Small intestine (tissue), 7 donors: Measurements from ENCODE around the gene TRRAP. TPM values are rescaled to one million over a fixed set of nuclear protein-coding genes. Genes with fewer than 3 reads are reported as not detected.

ENCODE experiments used
- DNase-seq, 2 donors: peaks; one replicate each; pipeline versions ENCODE4 v3.0.0 to v3.0.0-alpha.2; 2013
- FAIRE-seq: peaks from 2 replicates; lab custom pipeline; 2012; peaks lifted over from hg19 to GRCh38; lab: Jason Lieb, UNC
- H3K27ac ChIP-seq, 3 donors: one replicate each; pipeline ENCODE4 v1.5.1; 2013; ENCODE audit warnings: low read length in 2 of 3, mild to moderate bottlenecking in 2 of 3, control low read depth in 1 of 3, inconsistent platforms in 1 of 3, low read depth in 1 of 3, moderate library complexity in 1 of 3
- H3K27me3 ChIP-seq, 3 donors: one replicate each; pipeline ENCODE4 v1.6.1; 2013; ENCODE audit warnings: low read length in 3 of 3, inconsistent platforms in 1 of 3; ENCODE audit not compliant: control insufficient read depth in 3 of 3, insufficient read depth in 3 of 3
- H3K36me3 ChIP-seq, 3 donors: one replicate each; pipeline ENCODE4 v1.6.1; 2013; ENCODE audit warnings: low read length in 3 of 3, inconsistent platforms in 1 of 3, low read depth in 1 of 3, mild to moderate bottlenecking in 1 of 3, moderate library complexity in 1 of 3; ENCODE audit not compliant: control insufficient read depth in 3 of 3, insufficient read depth in 2 of 3
- H3K4me1 ChIP-seq, 3 donors: one replicate each; pipeline ENCODE4 v1.6.1; 2013; ENCODE audit warnings: low read length in 2 of 3, inconsistent platforms in 1 of 3, low read depth in 1 of 3, mild to moderate bottlenecking in 1 of 3, moderate library complexity in 1 of 3; ENCODE audit not compliant: control insufficient read depth in 3 of 3, insufficient read depth in 2 of 3
- H3K4me3 ChIP-seq, 3 donors: one replicate each; pipeline ENCODE4 v1.5.1; 2013; ENCODE audit warnings: low read length in 3 of 3, control low read depth in 1 of 3, inconsistent platforms in 1 of 3, low read depth in 1 of 3, mild to moderate bottlenecking in 1 of 3, moderate library complexity in 1 of 3
- H3K9me3 ChIP-seq, 2 donors: one replicate each; pipeline ENCODE4 v1.6.1; 2013; ENCODE audit warnings: low read depth in 1 of 2, low read length in 1 of 2; ENCODE audit not compliant: control insufficient read depth in 2 of 2, insufficient read depth in 1 of 2
- WGBS, 3 donors: extraction: QIAGEN DNeasy Blood & Tissue Kit; methylation state at CpG; one replicate each; pipeline ENCODE4 v1.1.7; 2013; 5-methylcytosine and 5-hydroxymethylcytosine counted together
- polyA plus RNA-seq, 4 donors: library from polyadenylated mRNA; stranded (reverse) in 3 of 4; unstranded in 1 of 4; fragments of 200-250 nt in 3 of 4; fragments of 120-200 nt in 1 of 4; gene quantifications; one replicate each; pipeline versions ENCODE4 v1.2.1 to v1.2.3, GENCODE V29; 2013
- donor health status: healthy with polysubstance abuse.
- donor health status: control.
- donor health status: control.
- donor health status: Bipolar disorder and iron deficiency.
- donor health status: healthy.

The TRRAP gene
- polyA plus RNA-seq, 4 donors, result 5.4 to 26.0 (median 10.1) TPM

DNA sequence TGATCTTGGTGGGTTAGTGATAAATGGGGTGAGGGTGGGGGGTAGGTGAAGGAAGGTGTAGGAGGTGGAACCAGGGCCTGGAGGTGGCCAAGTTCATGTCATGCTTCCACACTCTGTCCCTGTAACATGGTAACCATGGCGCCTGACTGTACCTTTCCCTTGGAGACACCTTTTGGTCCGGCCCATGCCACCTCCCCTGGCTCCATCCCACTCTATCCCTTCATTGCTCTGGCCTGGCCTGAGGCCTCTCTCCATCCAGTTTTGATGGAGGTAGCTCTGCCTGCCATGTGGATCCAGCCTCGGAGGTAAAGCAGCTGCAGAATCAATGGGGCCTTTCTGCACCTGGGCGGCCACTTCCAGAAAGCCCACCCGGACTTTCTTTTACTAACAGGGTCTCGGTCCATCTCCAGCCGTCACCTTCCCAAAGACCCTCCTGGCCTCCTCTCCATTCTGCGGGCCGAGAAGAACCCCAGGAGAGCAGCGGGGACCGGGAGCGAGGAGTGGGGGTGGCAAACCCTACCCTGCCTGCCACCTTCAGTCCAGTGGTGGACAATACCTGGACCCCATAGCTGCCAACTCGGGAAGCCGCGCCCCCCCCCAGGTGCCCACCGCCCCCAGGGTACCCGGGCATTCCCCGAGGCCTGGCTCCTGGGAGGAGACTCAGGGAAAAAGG lies 504 bp upstream of the TRRAP start:
- Histone ChIP-seq H3K9me3 (no peaks in the 10 kb centered on the region), H3K27ac (peak overlapping the region in 2 of 3 donors; percentile 28 to 89), H3K4me3 (peak overlapping the region; percentile 85 to 98 (median 97)), H3K4me1 (peaks cover 2 to 11% (median 5%) of the 10 kb centered on the region in 3 donors), H3K36me3 (peaks cover 0 to 17% (median 0%) of the 10 kb centered on the region in 3 donors), H3K27me3 (no peaks in the 10 kb centered on the region)
- FAIRE-seq, result no peak
- peak in 1 of 2 donors; percentile 6 for DNase-seq
- 24 to 33% (median 25%) methylated on average over 18 of the region's 18 CpGs for WGBS, 3 donors

DNA sequence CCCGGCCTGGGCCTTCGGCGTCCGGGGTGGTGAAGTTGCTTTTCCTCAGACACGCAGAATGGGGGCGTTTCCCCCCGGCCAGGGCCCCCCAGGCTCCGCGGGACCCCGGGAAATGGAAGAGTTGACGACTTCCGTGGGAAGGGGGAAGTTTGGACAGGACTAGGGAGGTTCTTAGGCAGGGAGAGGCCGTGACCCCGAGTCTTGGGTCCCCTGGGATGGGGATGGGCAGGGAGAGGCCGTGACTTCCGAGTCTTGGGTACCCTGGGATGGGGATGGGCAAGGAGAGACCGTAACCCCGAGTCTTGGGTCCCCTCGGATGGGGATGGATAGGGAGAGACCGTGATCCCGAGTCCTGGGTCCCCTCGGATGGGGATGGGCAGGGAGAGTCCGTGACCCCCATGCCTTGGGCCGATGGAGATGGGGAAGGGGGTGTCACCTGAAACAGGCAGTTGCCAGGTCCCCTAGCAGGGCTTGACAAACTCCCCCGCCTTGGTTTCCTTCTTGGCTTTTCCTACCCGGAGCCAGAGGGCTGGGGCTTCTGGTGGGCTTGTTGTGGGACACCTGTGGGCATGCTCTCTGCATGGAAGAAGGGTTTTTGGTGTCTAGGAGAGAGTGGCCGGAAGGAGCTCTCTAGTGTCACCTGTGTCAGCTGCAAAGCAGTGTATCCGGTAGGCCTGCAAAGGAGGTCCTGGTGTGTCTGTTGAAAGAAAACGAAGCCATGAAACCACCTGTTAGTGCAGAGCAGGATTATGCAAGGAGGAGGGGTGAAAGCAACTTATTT lies 1.1 kb downstream of the TRRAP start:
- Histone ChIP-seq H3K27me3 (no peaks in the 10 kb centered on the region), H3K4me3 (peak overlapping the region; percentile 85 to 98 (median 97)), H3K36me3 (peaks cover 0 to 28% (median 0%) of the 10 kb centered on the region in 3 donors), H3K27ac (peak overlapping the region; percentile 64 to 89 (median 78)), H3K9me3 (no peaks in the 10 kb centered on the region), H3K4me1 (peaks cover 2 to 11% (median 5%) of the 10 kb centered on the region in 3 donors)
- WGBS, 3 donors, result 1% methylated on average over 26 to 29 of the region's 29 CpGs
- FAIRE-seq (no peak), DNase-seq (peak; percentile 73 to 76)

DNA sequence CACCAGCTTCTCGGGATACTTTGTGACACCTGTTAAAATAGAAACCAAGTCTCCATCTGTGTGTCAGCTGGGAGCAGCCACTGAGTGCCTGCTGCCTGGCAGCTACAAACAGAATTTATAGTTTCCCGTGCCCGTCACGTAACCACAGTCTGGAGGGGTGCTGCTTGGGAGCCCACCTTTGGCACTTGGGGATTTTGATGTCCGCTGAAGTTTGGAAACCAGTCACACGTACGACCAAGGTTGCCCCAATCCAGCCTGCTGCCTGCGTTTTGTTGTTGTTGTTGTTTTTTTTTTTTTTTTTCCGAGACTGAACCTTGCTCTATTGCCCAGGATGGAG lies 1.6 kb downstream of the TRRAP start:
- Histone ChIP-seq H3K4me1 (peaks cover 2 to 11% (median 5%) of the 10 kb centered on the region in 3 donors), H3K36me3 (peaks cover 0 to 32% (median 0%) of the 10 kb centered on the region in 3 donors), H3K27ac (peak overlapping the region; percentile 27 to 89 (median 64)), H3K27me3 (no peaks in the 10 kb centered on the region), H3K9me3 (no peaks in the 10 kb centered on the region), H3K4me3 (peak overlapping the region in 2 of 3 donors; percentile 85 to 97)
- WGBS, 3 donors, result 10 to 37% (median 12%) methylated on average over 9 of the region's 9 CpGs
- FAIRE-seq (no peak), DNase-seq (peak in 1 of 2 donors; percentile 28)

DNA sequence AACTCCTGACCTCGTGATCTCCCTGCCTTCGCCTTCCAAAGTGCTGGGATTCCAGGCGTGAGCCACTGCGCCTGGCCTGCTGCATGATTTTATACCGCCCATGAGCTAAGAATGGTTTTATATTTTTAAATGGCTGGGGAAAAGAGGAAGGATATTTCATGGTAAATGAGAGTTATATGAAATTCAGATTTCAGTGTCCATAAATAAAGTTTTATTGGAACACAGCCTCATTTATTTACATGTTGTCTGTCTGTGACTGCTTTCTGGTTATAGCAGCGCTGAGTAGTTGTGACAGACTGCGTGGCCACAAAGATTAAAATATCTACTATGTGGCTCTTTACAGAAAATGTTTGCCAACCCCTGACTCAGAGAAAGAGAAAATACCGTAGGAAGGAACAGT lies 2.2 kb downstream of the TRRAP start:
- DNase-seq (no peak), FAIRE-seq (no peak)
- peaks cover 0 to 35% (median 0%) of the 10 kb centered on the region in 3 donors for H3K36me3 ChIP-seq
- H3K4me3 ChIP-seq, result no peak overlapping the region
- H3K4me1 ChIP-seq, result peaks cover 2 to 11% (median 5%) of the 10 kb centered on the region in 3 donors
- peak overlapping the region in 1 of 3 donors; percentile 27 for H3K27ac ChIP-seq
- no peaks in the 10 kb centered on the region for H3K9me3 ChIP-seq
- 83 to 87% (median 86%) methylated on average over 8 of the region's 8 CpGs for WGBS, 3 donors
- no peaks in the 10 kb centered on the region for H3K27me3 ChIP-seq

DNA sequence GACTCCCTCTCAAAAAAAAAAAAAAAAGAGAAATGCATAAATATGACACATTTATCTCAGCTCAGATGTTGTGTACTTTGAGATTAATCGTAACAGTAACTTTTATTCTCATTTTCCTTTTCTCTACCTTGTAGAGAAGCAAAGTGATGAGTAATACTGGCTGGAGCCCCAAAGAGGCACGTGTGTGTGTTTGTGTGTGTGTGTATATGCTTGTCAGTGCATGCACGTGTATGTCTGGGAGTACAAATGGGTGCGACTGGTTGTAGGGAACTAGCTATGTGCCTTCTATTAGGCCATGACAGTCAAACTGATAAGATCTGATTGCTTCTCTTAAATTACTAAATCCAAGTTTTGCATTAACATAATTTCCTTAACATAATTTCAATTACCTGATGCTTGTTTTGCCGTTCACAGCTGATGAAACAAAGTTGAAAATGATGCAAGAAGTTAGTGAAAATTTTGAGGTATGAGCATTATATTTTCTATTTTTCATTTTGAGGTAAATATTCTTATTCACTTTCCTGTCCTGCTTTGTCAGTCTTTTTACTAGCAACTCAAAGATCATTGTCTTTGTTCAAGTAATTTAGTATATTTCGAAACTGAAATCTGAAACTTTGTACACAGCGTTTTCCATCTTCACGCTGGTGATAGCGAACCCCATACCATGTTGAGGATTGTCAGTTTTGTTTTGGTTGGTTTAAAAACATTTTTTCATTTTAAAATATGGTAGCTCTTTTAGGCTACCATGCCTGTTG lies 3.4 kb downstream of the TRRAP start:
- H3K4me1 ChIP-seq, result peaks cover 2 to 11% (median 5%) of the 10 kb centered on the region in 3 donors
- FAIRE-seq (no peak), DNase-seq (no peak)
- no peaks in the 10 kb centered on the region for H3K9me3 ChIP-seq
- no peak overlapping the region for H3K4me3 ChIP-seq
- WGBS, 3 donors, result 81 to 85% (median 83%) methylated on average over 9 of the region's 9 CpGs
- H3K27ac ChIP-seq, result no peak overlapping the region
- H3K36me3 ChIP-seq, result peaks cover 0 to 40% (median 4%) of the 10 kb centered on the region in 3 donors
- no peaks in the 10 kb centered on the region for H3K27me3 ChIP-seq

DNA sequence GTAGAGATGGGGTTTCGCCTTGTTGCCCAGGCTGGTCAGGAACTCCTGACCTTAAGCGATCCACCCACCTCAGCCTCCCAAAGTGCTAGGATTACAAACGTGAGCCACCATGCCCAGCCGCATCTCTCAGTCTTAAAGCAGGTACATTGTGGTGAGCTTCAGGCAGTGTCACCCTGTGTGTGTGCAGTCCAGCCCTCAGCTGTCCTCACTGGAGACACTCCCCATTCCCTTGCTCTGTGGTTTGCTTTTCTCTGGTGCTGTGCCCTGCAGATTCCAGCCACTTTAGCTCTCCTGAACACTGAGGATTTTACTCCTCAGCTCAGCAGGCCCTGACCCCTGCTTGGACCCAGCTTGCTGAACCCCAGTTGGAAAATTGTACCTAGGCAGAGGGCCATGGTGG lies 6.1 kb downstream of the TRRAP start:
- DNase-seq (no peak), FAIRE-seq (no peak)
- no peak overlapping the region for H3K4me3 ChIP-seq
- peaks cover 0 to 44% (median 8%) of the 10 kb centered on the region in 3 donors for H3K36me3 ChIP-seq
- no peak overlapping the region for H3K27ac ChIP-seq
- WGBS, 3 donors, result 85 to 91% (median 86%) methylated on average over 4 of the region's 4 CpGs
- no peaks in the 10 kb centered on the region for H3K27me3 ChIP-seq
- no peaks in the 10 kb centered on the region for H3K9me3 ChIP-seq
- H3K4me1 ChIP-seq, result peaks cover 2 to 7% (median 2%) of the 10 kb centered on the region in 3 donors

DNA sequence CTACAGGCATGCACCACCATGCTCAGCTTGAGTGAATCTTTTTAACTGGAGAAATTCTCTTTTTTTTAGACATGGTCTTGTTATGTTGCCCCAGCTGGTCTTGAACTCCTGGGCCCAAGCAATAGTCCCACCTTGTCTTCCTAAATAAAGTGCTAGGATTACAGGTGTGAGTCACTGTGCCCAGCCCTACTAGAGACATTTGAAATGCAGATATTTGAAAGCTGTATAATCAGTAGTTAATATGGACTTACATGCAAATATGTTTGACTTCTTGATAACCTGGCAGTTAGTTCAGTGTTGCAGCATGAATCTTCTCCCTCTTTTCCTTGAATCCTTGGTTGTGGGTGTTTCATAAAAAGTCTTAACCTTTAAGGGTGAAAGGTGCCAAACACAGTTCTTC lies 8.7 kb downstream of the TRRAP start:
- Histone ChIP-seq H3K27ac (no peak overlapping the region), H3K36me3 (peaks cover 7 to 45% (median 16%) of the 10 kb centered on the region in 3 donors), H3K27me3 (no peaks in the 10 kb centered on the region), H3K4me3 (no peak overlapping the region), H3K4me1 (no peaks in the 10 kb centered on the region), H3K9me3 (no peaks in the 10 kb centered on the region)
- DNase-seq (no peak), FAIRE-seq (no peak)

DNA sequence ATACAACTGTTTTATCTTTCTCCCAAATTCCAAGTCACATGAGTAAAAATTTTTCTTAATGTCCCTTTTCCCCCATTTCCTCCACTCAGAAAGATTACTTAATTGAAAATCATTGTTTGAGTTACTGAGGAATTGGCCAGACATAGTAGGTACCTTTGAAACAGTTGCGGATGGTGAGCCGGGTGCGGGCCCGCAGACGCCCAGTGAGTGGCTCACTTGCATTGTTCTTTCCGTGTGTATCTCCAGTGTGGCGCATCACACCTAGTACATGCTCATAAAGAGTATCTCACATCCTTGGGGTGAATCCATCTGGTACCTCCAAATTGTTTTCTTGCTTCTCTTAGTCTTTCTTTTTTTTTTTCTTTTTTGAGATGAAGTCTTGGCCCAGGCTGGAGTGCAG lies 14.3 kb downstream of the TRRAP start:
- Histone ChIP-seq H3K4me1 (no peaks in the 10 kb centered on the region), H3K4me3 (no peak overlapping the region), H3K27me3 (no peaks in the 10 kb centered on the region), H3K27ac (no peak overlapping the region), H3K36me3 (peaks cover 14 to 35% (median 22%) of the 10 kb centered on the region in 3 donors), H3K9me3 (no peaks in the 10 kb centered on the region)
- WGBS, 3 donors, result 95 to 98% (median 96%) methylated on average over 7 of the region's 7 CpGs
- DNase-seq (no peak), FAIRE-seq (no peak)
